H1 (cell line): ENCODE data around the gene MAP7D2. TPM values are rescaled to one million over a fixed set of nuclear protein-coding genes. Genes with fewer than 3 reads are reported as not detected.

Experiments
- CTCF ChIA-PET: fragments of 300-600 bp; sonication (Branson Sonifier 250); formaldehyde crosslinking; loops from one replicate; lab custom pipeline; 2021; ENCODE audit not compliant: partially characterized antibody; lab: Charles Lee
- POLR2A ChIA-PET: fragments of 300-600 bp; sonication (Branson Sonifier 250); formaldehyde crosslinking; loops from one replicate; lab custom pipeline; 2021; ENCODE audit warnings: inconsistent platforms; ENCODE audit not compliant: partially characterized antibody; lab: Charles Lee
- DNase-seq, 2 experiments: peaks; one replicate each; pipeline versions ENCODE4 v3.0.0 to v3.0.0-alpha.2; 2010 to 2022; ENCODE audit warnings: low spot score in 2 of 2, low read depth in 1 of 2, mixed read lengths in 1 of 2
- FAIRE-seq: peaks from 2 replicates; lab custom pipeline; 2011; peaks lifted over from hg19 to GRCh38; lab: Jason Lieb, UNC
- H2AFZ ChIP-seq: 2 replicates; pipeline ENCODE4 v1.8.1; 2012; ENCODE audit warnings: low read length, inconsistent platforms
- H2AK5ac ChIP-seq: 2 replicates; pipeline ENCODE4 v1.6.1; 2013; ENCODE audit warnings: low read depth, low read length
- H2BK120ac ChIP-seq: replicated peaks from 2 replicates; pipeline ENCODE3; 2013; ENCODE audit warnings: low read depth, low read length, inconsistent platforms
- H2BK12ac ChIP-seq: 2 replicates; pipeline ENCODE4 v1.6.1; 2013; ENCODE audit warnings: low read depth, low read length
- H2BK15ac ChIP-seq: 2 replicates; pipeline ENCODE4 v1.6.1; 2013; ENCODE audit warnings: low read length
- H2BK20ac ChIP-seq: 2 replicates; pipeline ENCODE4 v1.6.1; 2013; ENCODE audit warnings: low read length
- H2BK5ac ChIP-seq: 2 replicates; pipeline ENCODE4 v1.6.1; 2013; ENCODE audit warnings: low read depth, low read length
- H3K14ac ChIP-seq: 2 replicates; pipeline ENCODE4 v1.6.1; 2013; ENCODE audit warnings: inconsistent platforms; ENCODE audit not compliant: insufficient read length
- H3K18ac ChIP-seq: 2 replicates; pipeline ENCODE4 v1.6.1; 2013; ENCODE audit warnings: low read length; ENCODE audit errors: extremely low read depth
- H3K23ac ChIP-seq: 2 replicates; pipeline ENCODE4 v1.6.1; 2013; ENCODE audit warnings: inconsistent platforms; ENCODE audit not compliant: insufficient read length
- H3K23me2 ChIP-seq: 2 replicates; pipeline ENCODE4 v1.6.1; 2013; ENCODE audit warnings: low read depth, low read length
- H3K27ac ChIP-seq: 2 replicates; pipeline ENCODE4 v1.6.1; 2011; ENCODE audit warnings: low read depth, low read length, inconsistent platforms
- H3K27me3 ChIP-seq, 4 experiments: replicated peaks in 1 of 4; 1 replicate in 1 of 4; 2 replicates in 3 of 4; pipeline versions ENCODE4 v1.6.1 to v1.8.1; 2011 to 2013; ENCODE audit warnings: low read length in 3 of 4, mild to moderate bottlenecking in 3 of 4, inconsistent platforms in 2 of 4, mixed read lengths in 2 of 4, moderate library complexity in 1 of 4; ENCODE audit not compliant: control insufficient read depth in 3 of 4, insufficient read depth in 3 of 4; ENCODE audit errors: extremely low read depth in 1 of 4
- H3K36me3 ChIP-seq, 4 experiments: 2 replicates each; pipeline versions ENCODE4 v1.6.1 to v1.8.1; 2011 to 2013; ENCODE audit warnings: mild to moderate bottlenecking in 4 of 4, low read length in 3 of 4, moderate library complexity in 2 of 4, control low read depth in 1 of 4, inconsistent platforms in 1 of 4; ENCODE audit not compliant: insufficient read depth in 4 of 4, control insufficient read depth in 2 of 4
- H3K4ac ChIP-seq: replicated peaks from 2 replicates; pipeline ENCODE3; 2013; ENCODE audit warnings: low read length, low read depth, mixed read lengths, inconsistent platforms; ENCODE audit not compliant: insufficient read length
- H3K4me1 ChIP-seq, 4 experiments: replicated peaks in 1 of 4; 1 replicate in 1 of 4; 2 replicates in 3 of 4; pipeline versions ENCODE4 v1.6.1 to v1.8.1; 2011 to 2013; ENCODE audit warnings: low read length in 3 of 4, inconsistent platforms in 2 of 4, mixed read lengths in 1 of 4; ENCODE audit not compliant: insufficient read depth in 4 of 4, control insufficient read depth in 3 of 4
- H3K4me2 ChIP-seq, 2 experiments: 2 replicates each; pipeline versions ENCODE4 v1.6.1 to v1.8.1; 2011 to 2013; ENCODE audit warnings: low read depth in 2 of 2, low read length in 2 of 2, control low read depth in 1 of 2, inconsistent platforms in 1 of 2, mild to moderate bottlenecking in 1 of 2; ENCODE audit not compliant: insufficient read depth in 1 of 2
- H3K4me3 ChIP-seq, 4 experiments: fragments of 200-600, 300-600 bp in 1 of 4; sonication (generic), shearing (Covaris generic), sonication (Bioruptor Twin) in 1 of 4; 2 replicates each; pipeline versions ENCODE4 v1.5.1 to v1.8.1; 2011 to 2016; ENCODE audit warnings: low read length in 4 of 4, low read depth in 3 of 4, control low read depth in 2 of 4, inconsistent platforms in 2 of 4, mild to moderate bottlenecking in 2 of 4, mixed read lengths in 1 of 4, moderate library complexity in 1 of 4; ENCODE audit not compliant: insufficient read depth in 2 of 4; ENCODE audit errors: extremely low read depth in 1 of 4
- H3K56ac ChIP-seq: replicated peaks from 2 replicates; pipeline ENCODE3; 2013; ENCODE audit warnings: low read depth, mild to moderate bottlenecking, mixed read lengths, low read length, inconsistent platforms; ENCODE audit not compliant: insufficient read length
- H3K79me1 ChIP-seq: 2 replicates; pipeline ENCODE4 v1.6.1; 2013; ENCODE audit warnings: low read depth, low read length, control low read depth
- H3K79me2 ChIP-seq, 2 experiments: 2 replicates each; pipeline versions ENCODE4 v1.6.1 to v1.8.1; 2012 to 2013; ENCODE audit warnings: low read length in 2 of 2, mild to moderate bottlenecking in 2 of 2, inconsistent platforms in 1 of 2; ENCODE audit not compliant: insufficient read depth in 2 of 2, control insufficient read depth in 1 of 2
- H3K9ac ChIP-seq, 4 experiments: replicated peaks in 1 of 4; 1 replicate in 1 of 4; 2 replicates in 3 of 4; pipeline versions ENCODE4 v1.6.1 to v1.8.1; 2011 to 2013; ENCODE audit warnings: low read depth in 3 of 4, low read length in 3 of 4, control low read depth in 2 of 4, mild to moderate bottlenecking in 2 of 4, moderate library complexity in 2 of 4, inconsistent platforms in 1 of 4; ENCODE audit errors: extremely low read depth in 1 of 4
- H3K9me3 ChIP-seq, 2 experiments: 2 replicates each; pipeline versions ENCODE4 v1.6.1 to v1.8.1; 2012 to 2013; ENCODE audit warnings: mild to moderate bottlenecking in 2 of 2, moderate library complexity in 2 of 2, control low read depth in 1 of 2, inconsistent platforms in 1 of 2, low read depth in 1 of 2, low read length in 1 of 2, mixed read lengths in 1 of 2; ENCODE audit not compliant: insufficient read depth in 2 of 2
- H4K20me1 ChIP-seq, 2 experiments: replicated peaks in 1 of 2; 2 replicates each; pipeline versions ENCODE3 to v1.8.1; 2011 to 2013; ENCODE audit warnings: inconsistent platforms in 2 of 2, low read length in 2 of 2, mild to moderate bottlenecking in 1 of 2; ENCODE audit not compliant: insufficient read depth in 2 of 2, control insufficient read depth in 1 of 2
- H4K5ac ChIP-seq: 2 replicates; pipeline ENCODE4 v1.6.1; 2013; ENCODE audit warnings: low read length, low read depth, mixed read lengths, inconsistent platforms; ENCODE audit not compliant: insufficient read length
- H4K8ac ChIP-seq: 2 replicates; pipeline ENCODE4 v1.8.0; 2013; ENCODE audit warnings: mild to moderate bottlenecking, moderate library complexity, low read length, inconsistent platforms; ENCODE audit not compliant: insufficient read depth; ENCODE audit errors: extremely low read depth
- H4K91ac ChIP-seq: replicated peaks from 2 replicates; pipeline ENCODE3; 2013; ENCODE audit warnings: low read length, mixed read lengths, inconsistent platforms; ENCODE audit not compliant: insufficient read length
- CBX8 ChIP-seq: fragments of 300-800, 300-1000 bp; sonication (generic); IDR thresholded peaks from 2 replicates; pipeline ENCODE4 v1.7.1; 2016; ENCODE audit warnings: low read depth, low read length, borderline replicate concordance
- CREB1 ChIP-seq: IDR thresholded peaks from 2 replicates; pipeline ENCODE4 v1.6.1; 2012; ENCODE audit warnings: inconsistent platforms
- EZH2 ChIP-seq: fragments of 200-600 bp; sonication (generic); IDR thresholded peaks from 2 replicates; pipeline ENCODE4 v1.7.1; 2012; ENCODE audit warnings: low read depth, mild to moderate bottlenecking, moderate library complexity, low read length, inconsistent platforms; ENCODE audit not compliant: severe bottlenecking
- HDAC6 ChIP-seq: IDR thresholded peaks from one replicate; pipeline ENCODE4 v1.7.1; 2012; ENCODE audit warnings: low read depth, mild to moderate bottlenecking, inconsistent platforms, low read length, moderate library complexity
- NANOG ChIP-seq: IDR thresholded peaks from 2 replicates; pipeline ENCODE4 v1.6.1; 2011; ENCODE audit warnings: low read length, low read depth, mild to moderate bottlenecking, inconsistent platforms; ENCODE audit not compliant: insufficient read depth, poor library complexity, severe bottlenecking
- PHF8 ChIP-seq: fragments of 200-600 bp; sonication (generic); conservative IDR thresholded peaks from 2 replicates; pipeline ENCODE4 v1.7.1; 2012; ENCODE audit warnings: low read depth, mild to moderate bottlenecking, inconsistent platforms, low read length, moderate library complexity
- RAD21 ChIP-seq, 2 experiments: IDR thresholded peaks in 1 of 2; conservative IDR thresholded peaks in 1 of 2; 2 replicates each; pipeline ENCODE4 v1.6.1; 2011; ENCODE audit warnings: low read depth in 2 of 2, low read length in 2 of 2, improper control_type of control experiment in 1 of 2, inconsistent platforms in 1 of 2, mild to moderate bottlenecking in 1 of 2, moderate library complexity in 1 of 2
- SP2 ChIP-seq: IDR thresholded peaks from 2 replicates; pipeline ENCODE4 v1.6.1; 2012; ENCODE audit warnings: mild to moderate bottlenecking, low read length, inconsistent platforms
- SP4 ChIP-seq: IDR thresholded peaks from 2 replicates; pipeline ENCODE4 v1.6.1; 2012; ENCODE audit warnings: low read length, inconsistent platforms
- TBP ChIP-seq: IDR thresholded peaks from 2 replicates; pipeline ENCODE4 v1.6.1; 2011; ENCODE audit warnings: low read depth, low read length, improper control_type of control experiment
- WGBS, 2 experiments: shearing (Covaris generic) in 1 of 2; methylation state at CpG; one replicate each; pipeline versions ENCODE4 v1.1.6 to v1.1.7; 2013 to 2015; ENCODE audit warnings: low lambda C conversion rate in 2 of 2, mixed read lengths in 2 of 2, inconsistent platforms in 1 of 2, low coverage in 1 of 2, missing lambda C conversion rate in 1 of 2; ENCODE audit not compliant: insufficient replicate concordance in 2 of 2, insufficient coverage in 1 of 2, insufficient read length in 1 of 2; ENCODE audit errors: extremely low coverage in 1 of 2, missing lambda C conversion rate in 1 of 2; 5-methylcytosine and 5-hydroxymethylcytosine counted together
- polyA plus RNA-seq, 7 experiments: library from polyadenylated mRNA; depleted of rRNA in 3 of 7; stranded (reverse) in 5 of 7; unstranded in 2 of 7; fragments of >200 nt in 5 of 7; fragments of 200-250 nt in 2 of 7; gene quantifications; 1 replicate in 5 of 7; 2 replicates in 1 of 7; 4 replicates in 1 of 7; pipeline versions ENCODE4 v1.2.1 to v1.2.3, GENCODE V29; 2011 to 2013; ENCODE audit warnings: missing spikeins in 2 of 7, mixed read lengths in 2 of 7
- total RNA-seq: library from RNA; stranded (reverse); fragmentation: NEBNext Ultra II Directional; extraction: Animal tissue kit (Norgen Biotek cat#: 25700); gene quantifications from 2 replicates; pipeline ENCODE4 v1.2.1, GENCODE V29; 2021
- TF ChIP-seq, protein P1 (sequence below), 3 experiments: IDR thresholded peaks; 1 replicate in 2 of 3; 2 replicates in 1 of 3; pipeline versions ENCODE4 v1.5.1 to v1.6.1; 2011; ENCODE audit warnings: low read length in 3 of 3, mild to moderate bottlenecking in 3 of 3, inconsistent platforms in 2 of 3, low read depth in 1 of 3, moderate library complexity in 1 of 3; ENCODE audit not compliant: insufficient read depth in 1 of 3; ENCODE audit errors: control extremely low read depth in 1 of 3

The MAP7D2 gene
- total and polyA plus RNA-seq, 2 of the 8 experiments (the other 6 are each of a cell fraction or from before 2014, with no cell fraction given): 0.65 to 0.83 TPM

DNA sequence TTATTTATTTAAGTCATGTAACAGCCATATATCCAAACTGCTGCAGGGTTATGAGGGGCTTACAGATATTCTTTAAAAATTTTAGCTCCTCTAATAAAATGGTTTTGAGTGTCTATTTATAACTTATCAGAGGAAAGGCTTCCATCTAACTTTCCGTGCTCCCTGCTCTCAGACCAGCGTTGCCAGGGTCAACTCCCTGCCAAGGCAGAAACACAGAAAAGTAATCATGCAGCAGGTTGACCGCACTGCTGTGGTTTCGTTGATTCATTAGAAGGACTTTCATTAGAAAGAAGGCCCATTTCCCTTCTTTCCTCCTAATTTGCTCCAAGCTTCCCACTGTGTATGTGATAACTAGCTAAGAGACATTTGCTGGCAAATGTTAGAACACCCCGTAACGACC, 159.8 kb downstream of the MAP7D2 start:
- no peaks in the 10 kb centered on the region for H3K79me2 ChIP-seq
- no peaks in the 10 kb centered on the region for H3K23me2 ChIP-seq
- H3K27ac ChIP-seq: no peak overlapping the region
- H2BK120ac ChIP-seq: no peak overlapping the region
- DNase-seq (no peak), FAIRE-seq (no peak)
- H2AFZ ChIP-seq: no peak overlapping the region
- H4K5ac ChIP-seq: no peak overlapping the region
- H2BK12ac ChIP-seq: no peak overlapping the region
- no peaks in the 10 kb centered on the region for H3K27me3 ChIP-seq
- H4K20me1 ChIP-seq: peaks cover 0 to 1% of the 10 kb centered on the region in 2 experiments
- H3K56ac ChIP-seq: no peak overlapping the region
- no peak overlapping the region for H2BK5ac ChIP-seq
- ChIA-PET CTCF (no interaction called here), POLR2A (interaction anchor here (1.2 kb wide), 1 partner anchor 11 kb away, joined by 3 read pairs; no protein-coding TSS in a partner anchor)
- no peak overlapping the region for H2BK15ac ChIP-seq
- H3K9ac ChIP-seq: no peak overlapping the region
- H3K18ac ChIP-seq: no peak overlapping the region
- no peaks in the 10 kb centered on the region for H3K4me1 ChIP-seq
- no peaks in the 10 kb centered on the region; a peak in 1 of 8 replicates for H3K36me3 ChIP-seq
- no peak overlapping the region for H3K23ac ChIP-seq
- no peak overlapping the region for H3K14ac ChIP-seq
- no peak overlapping the region for H3K4me2 ChIP-seq
- H3K4me3 ChIP-seq: no peak overlapping the region
- H4K91ac ChIP-seq: no peak overlapping the region
- no peak overlapping the region for H2AK5ac ChIP-seq
- no peak overlapping the region for H4K8ac ChIP-seq
- H2BK20ac ChIP-seq: no peak overlapping the region
- no peak overlapping the region for H3K4ac ChIP-seq
- no peaks in the 10 kb centered on the region for H3K9me3 ChIP-seq
- no peaks in the 10 kb centered on the region for H3K79me1 ChIP-seq
- WGBS, 2 experiments: 82% methylated on average over 4 of the region's 6 CpGs; no CpG with 5 or more reads in 1 of the 2 experiments
- TF ChIP-seq PHF8 (no peak), RAD21 (IDR thresholded peaks at IDR 0.05 in 1 of 2, conservative IDR thresholded peaks at IDR 0.05 in 1 of 2; ENCODE audit: low read depth in 2 of 2, low read length in 2 of 2) (no peak), HDAC6 (no peak), CBX8 (no peak), EZH2 (no peak), NANOG (no peak), TBP (no peak), SP2 (no peak), SP4 (no peak), CREB1 (no peak)
- TF ChIP-seq, protein P1, sequence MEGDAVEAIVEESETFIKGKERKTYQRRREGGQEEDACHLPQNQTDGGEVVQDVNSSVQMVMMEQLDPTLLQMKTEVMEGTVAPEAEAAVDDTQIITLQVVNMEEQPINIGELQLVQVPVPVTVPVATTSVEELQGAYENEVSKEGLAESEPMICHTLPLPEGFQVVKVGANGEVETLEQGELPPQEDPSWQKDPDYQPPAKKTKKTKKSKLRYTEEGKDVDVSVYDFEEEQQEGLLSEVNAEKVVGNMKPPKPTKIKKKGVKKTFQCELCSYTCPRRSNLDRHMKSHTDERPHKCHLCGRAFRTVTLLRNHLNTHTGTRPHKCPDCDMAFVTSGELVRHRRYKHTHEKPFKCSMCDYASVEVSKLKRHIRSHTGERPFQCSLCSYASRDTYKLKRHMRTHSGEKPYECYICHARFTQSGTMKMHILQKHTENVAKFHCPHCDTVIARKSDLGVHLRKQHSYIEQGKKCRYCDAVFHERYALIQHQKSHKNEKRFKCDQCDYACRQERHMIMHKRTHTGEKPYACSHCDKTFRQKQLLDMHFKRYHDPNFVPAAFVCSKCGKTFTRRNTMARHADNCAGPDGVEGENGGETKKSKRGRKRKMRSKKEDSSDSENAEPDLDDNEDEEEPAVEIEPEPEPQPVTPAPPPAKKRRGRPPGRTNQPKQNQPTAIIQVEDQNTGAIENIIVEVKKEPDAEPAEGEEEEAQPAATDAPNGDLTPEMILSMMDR (IDR thresholded peaks at IDR 0.05; ENCODE audit: control extremely low read depth in 1 of 3, insufficient read depth in 1 of 3, low read depth in 1 of 3, low read length in 3 of 3): no peak
